Heart left ventricle (tissue), 16 donors: ENCODE data around the gene FGA. TPM values are rescaled to one million over a fixed set of nuclear protein-coding genes. Genes with fewer than 3 reads are reported as not detected.

Source experiments
- ATAC-seq, 4 donors: fragments of 200-7000 bp; cut with Tn5 transposase; one replicate each; pipeline ENCODE4 v1.9.1; 2020 to 2022; ENCODE audit warnings: moderate library complexity in 4 of 4, mild to moderate bottlenecking in 3 of 4, moderate number of reproducible peaks in 1 of 4
- DNase-seq, 5 donors: peaks; one replicate each; pipeline ENCODE4 v3.0.0-alpha.2; 2020
- H3K27ac ChIP-seq, 12 donors: fragments of 200-600 bp; sonication (generic) in 4 of 12; one replicate each; pipeline versions ENCODE4 v1.5.0 to v1.8.0; 2016 to 2022; ENCODE audit warnings: mild to moderate bottlenecking in 2 of 12
- H3K27me3 ChIP-seq, 9 donors: fragments of 200-600 bp; sonication (generic) in 2 of 9; one replicate each; pipeline versions ENCODE4 v1.5.1 to v1.8.0; 2016 to 2022; ENCODE audit warnings: mild to moderate bottlenecking in 3 of 9
- H3K36me3 ChIP-seq, 9 donors: fragments of 200-600 bp; sonication (generic) in 2 of 9; one replicate each; pipeline versions ENCODE4 v1.5.0 to v1.8.0; 2018 to 2022; ENCODE audit warnings: mild to moderate bottlenecking in 2 of 9
- H3K4me1 ChIP-seq, 12 donors: fragments of 200-600 bp; sonication (generic) in 4 of 12; one replicate each; pipeline versions ENCODE4 v1.5.0 to v1.8.0; 2016 to 2022; ENCODE audit warnings: mild to moderate bottlenecking in 3 of 12
- H3K4me3 ChIP-seq, 12 donors: fragments of 200-600 bp; sonication (generic) in 4 of 12; one replicate each; pipeline versions ENCODE4 v1.5.0 to v1.8.0; 2017 to 2022; ENCODE audit warnings: mild to moderate bottlenecking in 9 of 12, moderate library complexity in 4 of 12
- H3K9me3 ChIP-seq, 12 donors: fragments of 200-600 bp; sonication (generic) in 4 of 12; one replicate each; pipeline versions ENCODE4 v1.5.0 to v1.8.0; 2016 to 2022; ENCODE audit warnings: mild to moderate bottlenecking in 1 of 12
- CTCF ChIP-seq, 12 donors: fragments of 200-600 bp; sonication (generic) in 4 of 12; IDR thresholded peaks; one replicate each; pipeline versions ENCODE4 v1.5.0 to v1.8.0; 2018 to 2022; ENCODE audit warnings: antibody characterized with exemption in 12 of 12, mild to moderate bottlenecking in 5 of 12
- POLR2A ChIP-seq, 2 donors: fragments of 450-650 bp; IDR thresholded peaks; one replicate each; pipeline ENCODE4 v1.6.1; 2017; ENCODE audit warnings: antibody characterized with exemption in 2 of 2, mild to moderate bottlenecking in 2 of 2, moderate library complexity in 2 of 2
- WGBS, 4 donors: extraction: QIAGEN DNeasy Blood & Tissue Kit in 2 of 4; methylation state at CpG; one replicate each; pipeline versions ENCODE4 v1.1.5 to v1.1.7; 2013 to 2018; 5-methylcytosine and 5-hydroxymethylcytosine counted together
- intact Hi-C, 10 donors: fragments of 100-400 bp; cut with DNase I; formaldehyde crosslinking; loops; one replicate each; pipeline versions ENCODE4 v1.11.1 to v1.14.2; 2022
- long read RNA-seq, 3 donors: library from polyadenylated mRNA; unstranded; transcript quantifications; one replicate each; pipeline ENCODE4 v2.0.0, GENCODE V29; 2020 to 2021
- polyA plus RNA-seq, 2 donors: library from polyadenylated mRNA; stranded (reverse); fragments of 200-250 nt; gene quantifications; one replicate each; pipeline ENCODE4 v1.2.3, GENCODE V29; 2013
- total RNA-seq, 9 donors: library from RNA; depleted of rRNA in 2 of 9; stranded (reverse); fragments of >200 nt in 2 of 9; fragmentation: NEBNext Ultra II Directional in 3 of 9; extraction: Animal tissue kit (Norgen Biotek cat#: 25700) in 3 of 9; gene quantifications; one replicate each; pipeline versions ENCODE4 v1.1.0 to v1.2.4, GENCODE V29; 2016 to 2023
- donor health status: ischemic (EF 13 %, LVEDD 7.1; RV severe dilation, severe dysfunction).
- donor health status: healthy with polysubstance abuse.
- donor health status: DM: no; HTN: yes; CAD: no.
- donor health status: DM: no; HTN: no; CAD: no.
- donor health status: ischemic (EF 25% LVEDD 6.9; RV normal size, moderate dysfunction).
- donor health status: ischemic (EF 25% LVEDD 5.7; RV mildly dilated, moderate dysfunction).
- donor health status: healthy.
- donor health status: DM: yes; HTN: yes; CAD: no.
- donor health status: ischemic (EF 35%, LVEDD 5.7; RV mildly dilated, moderate dysfunction).
- donor health status: nonischemic (EF 11% LVEDD 7.7; RV severe dilation, severe dysfunction).
- donor health status: DM: yes; HTN: yes; CAD: no.
- donor health status: PGD.
- donor health status: ischemic (EF 29% LVEDD 5.4; RV normal size, mild dysfunction).
- donor health status: nonischemic (EF 23%, LVEDD 6.1; RV moderate dilation, normal function).

Gene FGA
- total RNA-seq (under 1 TPM in 2 of 9 donors, not detected in 7; 0.25 to 0.77 TPM), polyA plus RNA-seq (under 1 TPM in 1 of 2 donors, not detected in 1; 0.32 TPM)
- long read RNA-seq, donor 1: 0 reads
- long read RNA-seq, donor 2: 0 reads
- long read RNA-seq, donor 3: 0 reads

- peaks cover 0 to 21% (median 4%) of the 10 kb centered on the region in 9 donors for H3K27me3 ChIP-seq
- 64 to 78% (median 66%) methylated on average over 3 of the region's 3 CpGs for WGBS, 4 donors
- H3K9me3 ChIP-seq: no peaks in the 10 kb centered on the region
- H3K27ac ChIP-seq: no peak within 1 kb of the TSS
- TF ChIP-seq POLR2A (IDR thresholded peaks at IDR 0.05): no peak
- TF ChIP-seq CTCF (IDR thresholded peaks at IDR 0.05): no peak
- no peaks in the 10 kb centered on the region for H3K36me3 ChIP-seq
- DNase-seq (no peak), ATAC-seq (no peak)
- no peaks in the 10 kb centered on the region for H3K4me1 ChIP-seq
- no peak within 1 kb of the TSS for H3K4me3 ChIP-seq
- intact Hi-C loops: no loop called here
Observed at GRCh38 chr4:154590329-154591006, at the start of gene FGA. FGA (minus strand) TSS chr4:154590742; CDS start chr4:154590687, 55 bp downstream.

GRCh38 chr4:154634058-154634457 lies 43.5 kb upstream of the FGA start:
- WGBS, 4 donors: 46 to 57% (median 53%) methylated on average over 3 of the region's 3 CpGs
- H3K27ac ChIP-seq: no peak overlapping the region
- ATAC-seq (no peak), DNase-seq (no peak)
- TF ChIP-seq CTCF (IDR thresholded peaks at IDR 0.05) (no peak), POLR2A (IDR thresholded peaks at IDR 0.05) (no peak)
- peaks cover 0 to 51% (median 2%) of the 10 kb centered on the region in 9 donors for H3K27me3 ChIP-seq
- H3K4me1 ChIP-seq: no peaks in the 10 kb centered on the region
- H3K4me3 ChIP-seq: no peak overlapping the region
- intact Hi-C loops: no loop called here
- no peaks in the 10 kb centered on the region for H3K9me3 ChIP-seq
- H3K36me3 ChIP-seq: no peaks in the 10 kb centered on the region

GRCh38 chr4:154631828-154632227 lies 41.3 kb upstream of the FGA start:
- 34 to 62% (median 55%) methylated on average over 2 of the region's 2 CpGs for WGBS, 4 donors
- Histone ChIP-seq H3K36me3 (no peaks in the 10 kb centered on the region), H3K4me1 (peaks cover 0 to 6% (median 0%) of the 10 kb centered on the region in 12 donors), H3K9me3 (no peaks in the 10 kb centered on the region), H3K4me3 (no peak overlapping the region), H3K27ac (no peak overlapping the region), H3K27me3 (peaks cover 0 to 62% (median 6%) of the 10 kb centered on the region in 9 donors)
- TF ChIP-seq POLR2A (IDR thresholded peaks at IDR 0.05): no peak
- DNase-seq (no peak), ATAC-seq (no peak)
- intact Hi-C loops: no loop called here

- H3K4me1 ChIP-seq: peaks cover 0 to 9% (median 0%) of the 10 kb centered on the region in 12 donors
- no peaks in the 10 kb centered on the region for H3K9me3 ChIP-seq
- ATAC-seq (no peak), DNase-seq (no peak)
- H3K36me3 ChIP-seq: no peaks in the 10 kb centered on the region
- TF ChIP-seq CTCF (IDR thresholded peaks at IDR 0.05): no peak
- no peak for TF ChIP-seq POLR2A (IDR thresholded peaks at IDR 0.05)
- H3K4me3 ChIP-seq: no peak overlapping the region
- peaks cover 0 to 68% (median 6%) of the 10 kb centered on the region in 9 donors for H3K27me3 ChIP-seq
- no peak overlapping the region for H3K27ac ChIP-seq
- intact Hi-C loops: no loop called here
Observed at GRCh38 chr4:154630324-154630723, 39.8 kb upstream of the FGA start.
